Measurements from ENCODE around the gene TNNI3.

Gene TNNI3

DNA sequence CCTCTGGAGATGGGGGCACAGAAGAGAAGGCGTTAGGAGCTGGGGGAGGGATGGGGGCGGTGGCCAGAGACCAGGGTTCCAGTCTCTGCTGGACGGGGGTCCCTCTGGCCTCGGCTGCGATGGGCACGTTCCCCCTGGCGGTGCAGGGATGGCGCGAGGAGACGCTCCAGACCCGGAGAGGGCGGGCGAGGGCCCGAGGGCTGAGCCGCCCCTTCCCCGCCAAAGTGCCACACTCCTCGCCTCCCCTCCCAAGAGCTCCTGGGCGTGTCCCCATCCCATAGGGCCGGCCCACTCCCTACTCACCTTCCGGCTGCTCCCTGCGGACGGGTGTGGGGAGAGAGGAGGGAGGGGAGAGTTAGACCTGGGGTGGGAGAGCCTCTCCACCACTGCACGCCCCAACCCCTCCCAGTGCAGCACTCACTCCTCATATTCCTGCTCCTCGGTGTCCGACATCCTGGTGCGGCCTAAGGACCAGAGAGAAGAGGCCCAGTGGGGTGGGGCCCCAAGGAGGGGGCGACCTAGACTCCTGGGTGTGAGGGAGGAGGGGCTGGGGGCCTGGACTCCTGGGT is 10.7 kb downstream of the TNNI3 start:
- Histone ChIP-seq H3K27ac (ENCODE audit: poor library complexity, severe bottlenecking) (peak overlapping the region; percentile 63), H3K36me3 (ENCODE audit: low read depth) (peaks cover 13% of the 10 kb centered on the region), H3K9me3 (ENCODE audit: severe bottlenecking) (no peaks in the 10 kb centered on the region), H3K4me3 (ENCODE audit: severe bottlenecking) (peak overlapping the region; percentile 68), H3K27me3 (ENCODE audit: insufficient read depth, poor library complexity, severe bottlenecking) (no peaks in the 10 kb centered on the region), H3K4me1 (ENCODE audit: insufficient read depth, poor library complexity, severe bottlenecking) (no peaks in the 10 kb centered on the region)
- TF ChIP-seq, protein P1, sequence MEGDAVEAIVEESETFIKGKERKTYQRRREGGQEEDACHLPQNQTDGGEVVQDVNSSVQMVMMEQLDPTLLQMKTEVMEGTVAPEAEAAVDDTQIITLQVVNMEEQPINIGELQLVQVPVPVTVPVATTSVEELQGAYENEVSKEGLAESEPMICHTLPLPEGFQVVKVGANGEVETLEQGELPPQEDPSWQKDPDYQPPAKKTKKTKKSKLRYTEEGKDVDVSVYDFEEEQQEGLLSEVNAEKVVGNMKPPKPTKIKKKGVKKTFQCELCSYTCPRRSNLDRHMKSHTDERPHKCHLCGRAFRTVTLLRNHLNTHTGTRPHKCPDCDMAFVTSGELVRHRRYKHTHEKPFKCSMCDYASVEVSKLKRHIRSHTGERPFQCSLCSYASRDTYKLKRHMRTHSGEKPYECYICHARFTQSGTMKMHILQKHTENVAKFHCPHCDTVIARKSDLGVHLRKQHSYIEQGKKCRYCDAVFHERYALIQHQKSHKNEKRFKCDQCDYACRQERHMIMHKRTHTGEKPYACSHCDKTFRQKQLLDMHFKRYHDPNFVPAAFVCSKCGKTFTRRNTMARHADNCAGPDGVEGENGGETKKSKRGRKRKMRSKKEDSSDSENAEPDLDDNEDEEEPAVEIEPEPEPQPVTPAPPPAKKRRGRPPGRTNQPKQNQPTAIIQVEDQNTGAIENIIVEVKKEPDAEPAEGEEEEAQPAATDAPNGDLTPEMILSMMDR (IDR thresholded peaks at IDR 0.05; ENCODE audit: poor library complexity, severe bottlenecking), result no peak
- DNase-seq (ENCODE audit: low spot score), result no peak
- ATAC-seq (ENCODE audit: low read depth), result peak; percentile 95

DNA sequence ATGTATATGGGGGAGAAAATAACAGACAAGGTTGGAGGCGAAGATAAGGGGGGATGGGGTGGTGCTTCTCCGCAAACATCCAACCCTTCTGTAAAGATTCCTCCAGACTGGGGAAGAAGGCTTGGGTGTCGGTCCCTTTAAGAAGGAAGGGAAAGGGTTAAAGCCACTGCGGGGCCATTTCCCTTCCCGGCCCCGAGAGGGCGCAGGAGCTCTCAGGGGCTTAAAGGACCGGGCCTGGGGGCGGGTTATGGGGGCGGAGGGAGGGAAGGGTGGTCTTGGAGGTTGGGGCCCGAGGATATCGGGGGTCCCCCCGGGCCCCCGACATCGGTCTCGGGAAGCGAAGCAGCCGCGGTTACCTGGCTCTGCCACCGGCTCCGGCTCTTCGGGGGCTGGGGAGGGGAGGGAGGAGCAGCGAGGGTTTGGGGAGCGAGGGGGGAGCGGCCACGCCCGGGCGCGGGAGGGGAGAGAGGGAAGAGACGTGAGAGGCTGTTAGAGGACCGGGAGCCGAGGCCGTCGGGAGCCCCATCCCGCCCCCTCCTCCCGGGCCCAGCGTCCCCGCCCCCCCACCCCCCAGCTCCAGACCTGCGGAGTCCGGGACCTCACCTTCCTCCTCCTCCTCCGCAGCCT is 11.3 kb downstream of the TNNI3 start:
- H3K4me3 ChIP-seq (ENCODE audit: severe bottlenecking), result peak overlapping the region; percentile 68
- no peaks in the 10 kb centered on the region for H3K4me1 ChIP-seq (ENCODE audit: insufficient read depth, poor library complexity, severe bottlenecking)
- DNase-seq (ENCODE audit: low spot score) (no peak), ATAC-seq (ENCODE audit: low read depth) (peak; percentile 73)
- TF ChIP-seq, protein P1 (IDR thresholded peaks at IDR 0.05; ENCODE audit: poor library complexity, severe bottlenecking), result peak; percentile 92
- no peaks in the 10 kb centered on the region for H3K9me3 ChIP-seq (ENCODE audit: severe bottlenecking)
- H3K27me3 ChIP-seq (ENCODE audit: insufficient read depth, poor library complexity, severe bottlenecking), result no peaks in the 10 kb centered on the region
- peaks cover 17% of the 10 kb centered on the region for H3K36me3 ChIP-seq (ENCODE audit: low read depth)
- peak overlapping the region; percentile 63 for H3K27ac ChIP-seq (ENCODE audit: poor library complexity, severe bottlenecking)

DNA sequence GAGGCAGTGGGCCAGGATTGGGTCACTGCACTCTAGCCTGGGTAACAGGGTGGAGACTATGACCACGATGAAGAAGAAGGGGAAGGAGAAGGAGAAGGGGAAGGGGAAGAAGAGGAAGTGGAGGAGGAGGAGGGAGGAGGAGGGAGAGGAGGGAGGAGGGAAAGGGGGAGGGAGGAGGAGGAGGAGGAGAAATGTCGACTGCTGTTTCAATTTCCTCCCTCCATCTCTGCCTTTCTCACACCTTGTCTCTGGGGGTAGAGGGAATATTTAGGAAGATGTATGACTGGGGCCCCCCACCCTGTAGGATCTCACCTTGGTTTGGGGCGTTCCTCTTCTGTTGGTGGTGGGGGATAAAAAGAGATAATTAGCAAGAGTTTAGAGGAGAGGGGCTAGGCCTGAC is 12.3 kb downstream of the TNNI3 start:
- H3K4me1 ChIP-seq (ENCODE audit: insufficient read depth, poor library complexity, severe bottlenecking), result no peaks in the 10 kb centered on the region
- no peak overlapping the region for H3K27ac ChIP-seq (ENCODE audit: poor library complexity, severe bottlenecking)
- no peaks in the 10 kb centered on the region for H3K27me3 ChIP-seq (ENCODE audit: insufficient read depth, poor library complexity, severe bottlenecking)
- H3K4me3 ChIP-seq (ENCODE audit: severe bottlenecking), result no peak overlapping the region
- H3K36me3 ChIP-seq (ENCODE audit: low read depth), result peaks cover 26% of the 10 kb centered on the region
- ATAC-seq (ENCODE audit: low read depth) (no peak), DNase-seq (ENCODE audit: low spot score) (no peak)
- H3K9me3 ChIP-seq (ENCODE audit: severe bottlenecking), result no peaks in the 10 kb centered on the region
- TF ChIP-seq, protein P1 (IDR thresholded peaks at IDR 0.05; ENCODE audit: poor library complexity, severe bottlenecking), result no peak

DNA sequence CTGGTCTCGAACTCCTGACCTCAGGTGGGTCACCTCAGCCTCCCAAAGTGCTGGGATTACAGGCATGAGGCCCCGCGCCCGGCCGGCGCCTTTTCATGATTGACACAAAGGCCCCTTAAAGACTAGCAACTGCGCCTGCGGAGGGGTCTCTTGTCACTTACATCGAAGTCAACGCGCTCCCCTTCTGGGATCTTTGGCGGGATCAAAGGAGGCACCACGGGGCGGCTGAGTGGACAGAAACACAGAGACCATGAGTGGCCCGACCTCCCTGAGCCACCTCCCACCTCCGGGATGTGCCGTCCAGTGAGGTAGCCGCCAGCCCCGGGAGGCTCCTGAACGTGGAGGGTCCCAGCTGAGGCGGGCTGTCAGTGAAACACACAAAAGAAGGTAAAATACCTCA is 15.8 kb downstream of the TNNI3 start:
- TF ChIP-seq, protein P1 (IDR thresholded peaks at IDR 0.05; ENCODE audit: poor library complexity, severe bottlenecking), result no peak
- DNase-seq (ENCODE audit: low spot score), result no peak
- no peak for ATAC-seq (ENCODE audit: low read depth)
- no peaks in the 10 kb centered on the region for H3K9me3 ChIP-seq (ENCODE audit: severe bottlenecking)
- peaks cover 34% of the 10 kb centered on the region for H3K36me3 ChIP-seq (ENCODE audit: low read depth)
- H3K27me3 ChIP-seq (ENCODE audit: insufficient read depth, poor library complexity, severe bottlenecking), result no peaks in the 10 kb centered on the region
- H3K4me3 ChIP-seq (ENCODE audit: severe bottlenecking), result no peak overlapping the region
- no peaks in the 10 kb centered on the region for H3K4me1 ChIP-seq (ENCODE audit: insufficient read depth, poor library complexity, severe bottlenecking)
- no peak overlapping the region for H3K27ac ChIP-seq (ENCODE audit: poor library complexity, severe bottlenecking)

DNA sequence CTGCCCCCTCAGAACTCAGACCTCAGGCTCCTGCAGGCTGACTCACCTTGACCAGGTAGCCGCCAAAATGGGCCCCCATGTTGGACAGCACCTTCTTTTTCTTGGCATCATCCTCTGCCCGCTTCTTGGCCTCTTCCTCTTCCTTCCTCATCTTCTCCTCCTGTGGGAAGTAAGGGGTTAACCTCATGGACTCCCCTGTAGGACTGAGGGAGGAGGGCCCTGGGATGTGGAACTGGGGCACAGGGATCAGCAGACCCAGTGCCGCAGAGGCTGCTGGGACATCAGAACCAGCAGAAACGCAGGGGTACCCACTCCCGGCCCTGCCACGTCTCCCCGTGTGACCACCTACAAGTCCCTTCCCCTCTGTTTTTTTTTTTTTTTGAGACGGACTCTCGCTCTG is 19.6 kb downstream of the TNNI3 start:
- no peaks in the 10 kb centered on the region for H3K9me3 ChIP-seq (ENCODE audit: severe bottlenecking)
- no peak overlapping the region for H3K27ac ChIP-seq (ENCODE audit: poor library complexity, severe bottlenecking)
- ATAC-seq (ENCODE audit: low read depth), result no peak
- TF ChIP-seq, protein P1 (IDR thresholded peaks at IDR 0.05; ENCODE audit: poor library complexity, severe bottlenecking), result no peak
- DNase-seq (ENCODE audit: low spot score), result no peak
- H3K4me3 ChIP-seq (ENCODE audit: severe bottlenecking), result no peak overlapping the region
- no peaks in the 10 kb centered on the region for H3K27me3 ChIP-seq (ENCODE audit: insufficient read depth, poor library complexity, severe bottlenecking)
- no peaks in the 10 kb centered on the region for H3K4me1 ChIP-seq (ENCODE audit: insufficient read depth, poor library complexity, severe bottlenecking)
- peaks cover 39% of the 10 kb centered on the region for H3K36me3 ChIP-seq (ENCODE audit: low read depth)
